Ecto neural progenitor cell (in vitro differentiated cells): ENCODE measurements around the gene DISC1.
"Not testable (repeated sequence)": the region's sequence is repeated elsewhere in the genome, so short reads cannot be mapped to it uniquely, and the experiment has no call there.

Source experiments
- DNase-seq: peaks from one replicate; pipeline ENCODE4 v3.0.0-alpha.2; 2018; ENCODE audit warnings: low spot score

Gene DISC1

DNA sequence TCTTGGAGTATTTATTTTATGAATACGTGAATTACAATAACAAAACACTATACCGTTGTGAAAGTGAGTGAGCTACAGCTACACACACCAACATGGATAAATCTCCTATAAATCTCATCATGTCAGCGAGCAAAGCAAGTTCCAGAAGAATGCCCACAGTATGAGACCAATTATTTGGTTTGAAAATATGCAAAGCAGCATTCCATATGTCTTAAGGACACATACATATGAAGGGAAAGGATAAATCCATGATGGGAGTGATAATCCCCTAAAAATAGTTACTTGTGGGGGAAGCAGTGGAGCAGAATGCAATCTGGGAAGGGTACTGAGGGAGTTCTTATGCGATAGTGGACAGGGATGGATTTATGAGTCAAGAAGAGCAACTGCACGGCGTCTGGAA is 261.3 kb downstream of the DISC1 start:
- DNase-seq = no peak

DNA sequence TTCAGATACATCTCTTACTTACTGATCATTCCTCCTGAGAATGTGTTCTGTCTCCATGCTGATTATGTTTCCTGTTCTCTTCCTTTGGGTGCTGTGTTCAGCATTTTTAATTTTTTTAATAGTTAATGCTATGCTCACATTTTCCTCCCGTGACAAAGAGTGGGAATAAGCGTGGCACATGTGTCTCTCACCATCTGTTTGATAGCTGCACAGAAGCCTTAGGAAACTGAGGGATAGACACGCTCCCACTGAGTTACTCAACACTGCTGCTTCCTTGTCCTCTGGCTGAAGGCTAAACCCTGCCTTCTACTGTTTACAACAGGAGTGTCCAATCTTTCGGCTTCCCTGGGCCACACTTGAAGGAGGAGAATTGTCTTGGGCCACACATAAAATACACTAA is 264.2 kb downstream of the DISC1 start:
- DNase-seq = no peak

DNA sequence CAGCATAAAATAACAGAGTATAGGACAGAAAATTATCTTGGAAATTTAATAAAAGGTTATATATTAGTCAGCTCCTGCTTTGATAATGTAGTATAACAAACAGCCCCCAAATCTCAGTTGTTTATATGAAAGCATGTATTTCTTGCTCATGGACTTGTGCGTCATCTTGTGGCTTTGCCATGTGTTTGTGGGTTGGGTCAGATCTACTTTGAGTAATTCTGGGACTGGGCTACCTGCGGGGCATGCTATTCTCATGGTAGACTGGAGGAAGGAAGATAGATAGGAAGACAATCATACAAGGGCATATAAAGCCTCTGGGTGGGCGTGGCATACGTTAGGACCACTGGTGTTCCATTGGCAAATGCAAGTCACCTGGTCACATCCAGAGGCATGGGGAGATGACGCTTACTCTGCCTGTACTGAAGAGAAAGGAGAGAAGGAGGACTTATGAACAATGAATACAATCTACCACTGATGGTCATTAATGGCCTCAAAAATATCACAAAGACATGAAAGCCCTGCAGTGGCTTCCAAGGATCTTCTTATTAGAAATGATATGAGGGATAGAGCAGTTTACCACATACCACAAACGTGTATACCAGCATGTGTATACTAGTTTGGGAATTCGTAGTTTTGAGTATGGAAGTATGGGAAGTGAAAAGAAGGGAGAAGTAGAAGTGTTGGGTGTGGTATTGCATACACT is 267.0 kb downstream of the DISC1 start:
- DNase-seq = no peak

- DNase-seq = no peak
Measured at GRCh38 chr1:231896806-231897205, 270.2 kb downstream of the DISC1 start.

DNA sequence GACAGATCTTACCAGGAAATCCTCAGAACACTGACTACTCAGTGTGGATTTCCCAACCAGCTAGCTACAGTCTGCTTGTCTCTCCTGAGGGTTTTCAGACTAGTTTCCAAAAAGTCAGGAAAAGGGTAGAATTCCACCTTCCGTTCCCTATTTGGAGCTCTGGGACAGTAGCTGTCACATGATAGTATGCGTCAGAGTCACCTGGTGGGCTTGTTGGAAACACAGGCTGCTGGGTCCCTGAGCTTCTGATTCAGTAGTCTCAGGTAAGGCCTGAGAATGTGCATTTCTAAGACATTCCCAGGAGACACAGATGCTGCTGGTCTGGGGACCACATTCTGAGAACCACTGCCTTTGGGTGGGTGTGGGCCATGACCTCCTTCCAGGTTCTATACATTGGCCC is 272.5 kb downstream of the DISC1 start:
- no peak for DNase-seq

DNA sequence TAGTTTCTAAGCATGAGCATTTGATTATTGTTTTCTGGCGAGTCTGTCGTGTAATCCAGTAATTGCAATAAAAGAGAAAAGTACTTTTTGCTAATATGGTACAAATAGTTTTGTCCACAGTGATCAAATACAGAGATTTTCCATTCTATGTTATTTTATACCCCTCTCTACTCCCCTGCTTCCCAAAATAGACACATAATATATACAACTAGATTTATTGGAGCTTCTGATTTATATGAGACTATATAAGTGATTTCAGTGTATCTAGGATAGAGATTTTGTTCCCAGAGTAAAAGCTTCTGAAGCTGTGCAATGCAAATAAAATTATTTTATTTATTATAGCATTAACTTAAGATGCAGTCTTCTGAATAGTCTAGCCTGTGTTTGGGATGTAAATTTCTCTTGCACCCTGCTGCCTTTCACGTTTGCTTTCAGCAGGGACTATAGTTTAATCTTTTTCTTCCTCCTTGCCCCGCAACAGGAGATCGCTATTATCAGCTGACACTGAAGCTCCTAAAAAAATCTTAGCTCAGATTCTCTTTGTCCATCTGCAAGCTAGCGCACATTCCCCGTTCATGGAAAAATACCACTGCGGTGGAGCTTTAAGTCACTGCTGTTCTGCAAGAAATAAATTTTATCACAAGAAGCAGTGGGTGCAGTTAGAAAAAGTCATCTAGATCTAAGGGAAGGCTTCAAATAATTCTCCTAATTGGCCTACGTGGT is 273.3 kb downstream of the DISC1 start:
- no peak for DNase-seq

DNA sequence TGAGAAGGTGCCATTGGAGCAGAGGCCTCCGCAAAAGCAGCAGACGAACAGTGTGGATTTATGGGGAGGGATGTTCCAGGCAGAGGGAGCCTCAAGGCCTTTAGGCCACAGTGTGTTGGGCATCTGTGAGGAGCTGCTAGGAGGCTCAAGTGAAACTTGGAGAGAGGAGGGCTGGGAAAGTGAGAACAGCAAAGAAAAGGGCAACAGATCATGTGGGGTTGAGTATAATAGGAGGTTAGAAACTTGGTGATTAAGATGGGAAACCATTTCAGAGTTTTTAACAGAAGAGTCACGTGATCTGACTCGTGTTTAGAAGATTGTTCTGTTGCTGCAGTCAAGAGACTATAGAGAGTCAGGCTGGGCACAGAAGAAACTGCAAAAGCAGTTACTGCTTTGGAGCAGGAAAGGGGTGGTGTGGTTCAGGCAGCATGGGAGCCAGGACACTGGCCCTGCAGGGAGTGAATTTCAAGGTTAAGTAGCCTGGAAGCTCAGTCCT is 277.0 kb downstream of the DISC1 start:
- DNase-seq = no peak

GRCh38 chr1:231907310-231907709 is 280.7 kb downstream of the DISC1 start:
- DNase-seq = not testable (repeated sequence)

- no peak for DNase-seq
Measured at GRCh38 chr1:231913493-231913892, 286.9 kb downstream of the DISC1 start.

DNA sequence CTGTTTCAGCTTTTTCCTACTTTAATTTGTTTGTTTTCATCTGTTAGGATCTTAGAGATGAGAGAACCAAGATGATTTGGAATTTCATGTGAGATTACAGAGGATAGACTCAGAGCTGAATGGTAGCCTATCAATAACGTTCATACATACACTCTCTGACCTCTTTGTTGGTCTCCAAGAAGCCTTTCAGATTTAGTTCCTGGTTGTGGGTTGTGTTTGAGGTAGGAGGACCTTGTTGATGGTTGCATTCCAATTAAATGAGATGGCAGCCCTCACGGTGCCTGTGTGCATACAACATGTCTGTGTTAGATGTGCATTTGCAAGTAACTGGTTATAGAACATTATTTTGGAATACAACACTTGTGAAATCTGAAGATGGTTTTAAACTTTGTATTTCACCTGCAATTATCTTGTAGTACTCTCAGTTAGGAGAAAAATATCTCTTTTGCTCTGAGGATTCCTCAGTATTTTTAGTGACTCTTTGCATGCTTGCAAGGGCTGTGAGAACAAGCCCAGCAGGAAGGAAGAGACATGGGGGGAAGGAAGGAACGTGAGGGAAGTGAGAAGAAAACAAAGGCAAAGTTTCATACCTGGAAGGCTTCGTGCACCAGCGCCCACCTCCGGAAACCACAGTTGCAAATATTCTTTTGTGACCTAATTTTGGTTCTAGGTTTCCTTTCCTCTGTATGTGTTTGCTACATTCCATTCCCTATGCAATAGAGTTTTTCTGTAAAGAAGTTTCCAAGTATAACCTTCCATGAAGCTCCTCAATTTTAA is 291.8 kb downstream of the DISC1 start:
- DNase-seq = no peak

DNA sequence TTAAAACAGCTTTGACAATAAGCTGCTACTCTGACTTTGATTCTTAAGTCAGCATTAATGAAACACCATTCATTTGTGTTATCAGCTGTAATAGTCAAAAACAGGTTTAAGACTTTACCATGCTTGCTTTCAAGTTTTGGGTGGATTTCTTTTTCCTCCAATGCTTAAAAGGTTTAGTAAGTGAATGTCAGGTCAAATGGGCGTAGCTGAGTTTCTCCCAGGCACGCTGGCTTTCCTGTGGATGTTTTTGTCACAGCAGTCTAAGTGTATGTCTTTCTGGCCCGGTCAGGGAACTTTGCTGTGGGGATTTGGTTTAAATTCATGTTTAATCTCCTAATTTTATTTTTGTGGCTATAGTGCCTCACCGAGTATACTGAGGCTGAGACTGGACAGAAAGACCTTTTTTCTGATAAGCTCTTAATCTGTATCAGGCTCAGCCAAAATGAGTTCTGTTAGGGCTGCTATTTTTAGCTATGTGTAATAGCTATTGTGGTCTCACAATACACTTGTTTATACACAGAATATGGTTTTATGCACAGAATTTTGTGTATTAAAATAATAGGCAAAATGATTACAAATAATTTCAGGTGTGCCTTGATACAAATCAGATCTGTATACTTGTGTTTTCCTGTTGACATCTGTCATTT is 292.8 kb downstream of the DISC1 start:
- DNase-seq = no peak

- DNase-seq = no peak
Measured at GRCh38 chr1:231919886-231920285, 293.3 kb downstream of the DISC1 start.

DNA sequence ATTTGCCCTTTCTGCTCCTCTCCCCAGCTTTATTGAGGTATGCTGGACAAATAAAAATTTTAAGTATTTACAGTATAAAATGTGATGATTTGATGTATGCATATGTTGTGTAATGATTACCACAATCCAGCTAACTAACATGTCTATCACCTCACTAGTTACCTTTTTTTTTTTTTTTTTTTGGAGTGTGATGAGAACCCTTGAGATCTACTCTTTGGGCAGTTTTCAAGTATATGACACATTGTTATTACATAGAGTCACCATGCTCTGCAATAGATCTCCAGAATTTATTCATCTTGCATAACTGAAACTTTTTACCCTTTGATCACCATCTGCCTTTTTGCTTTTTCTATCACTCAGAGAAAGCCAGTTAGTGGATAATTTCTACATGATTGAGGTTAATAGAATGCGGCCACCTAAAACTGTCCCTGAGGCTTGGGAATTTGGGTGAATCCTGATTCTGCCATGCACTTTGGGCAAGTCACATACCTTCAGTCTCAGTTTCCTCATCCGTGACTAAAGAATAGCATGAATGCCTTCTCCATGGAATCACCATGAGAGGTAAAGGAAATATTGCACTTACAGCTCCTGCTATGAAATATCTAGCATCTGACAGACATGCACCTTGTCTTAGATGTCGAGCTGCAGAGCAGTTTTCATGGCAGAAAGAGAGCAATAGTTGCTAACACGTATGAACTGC is 295.2 kb downstream of the DISC1 start:
- DNase-seq = no peak

DNA sequence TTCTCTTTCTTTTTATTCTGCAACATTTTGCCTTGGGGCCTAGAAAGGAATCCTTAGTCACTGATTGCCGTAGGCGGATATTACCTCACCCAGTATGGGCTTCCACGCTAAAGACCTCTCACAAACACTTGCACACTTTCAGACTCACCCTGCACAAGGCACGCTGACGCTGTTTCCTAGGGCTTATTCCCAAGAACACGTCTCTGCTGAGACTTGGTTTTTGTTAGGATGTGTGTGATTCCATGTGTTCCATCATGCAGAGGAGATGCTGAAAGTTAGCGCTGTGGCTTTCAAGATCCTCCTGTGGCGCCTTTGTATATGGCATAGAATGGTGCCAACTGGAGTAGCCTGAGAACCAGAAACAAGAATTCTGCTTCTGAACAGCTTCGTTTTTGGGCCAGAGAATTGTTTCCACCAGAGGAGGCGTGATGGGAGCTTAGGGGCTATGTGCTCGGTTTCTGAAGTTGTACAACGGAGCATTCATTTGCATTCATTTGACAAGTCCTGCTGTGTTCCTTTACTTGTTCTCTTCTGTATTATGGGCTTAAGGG is 297.0 kb downstream of the DISC1 start:
- DNase-seq = no peak

DNA sequence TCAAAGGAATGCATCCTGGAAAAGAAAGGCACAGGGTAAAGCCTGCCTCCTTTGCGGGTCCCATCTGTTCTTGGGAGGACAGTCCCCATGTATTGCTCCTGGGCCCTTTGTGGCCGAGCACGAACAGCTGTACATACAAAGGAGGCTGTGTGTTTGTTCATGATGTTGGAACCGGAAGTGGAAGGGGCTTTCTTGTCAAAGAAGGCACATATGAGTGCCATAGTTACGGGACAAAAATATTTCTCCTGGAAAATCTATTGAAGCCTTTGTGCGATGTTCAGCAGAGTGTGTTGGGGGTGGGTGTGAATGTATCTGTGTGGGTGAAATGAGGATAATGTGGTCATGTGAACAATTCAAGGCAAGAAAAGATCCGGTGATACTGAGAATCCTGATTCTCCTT is 297.6 kb downstream of the DISC1 start:
- no peak for DNase-seq

GRCh38 chr1:231925864-231926263 is 299.3 kb downstream of the DISC1 start:
- DNase-seq = no peak

GRCh38 chr1:231926340-231926739 is 299.8 kb downstream of the DISC1 start:
- DNase-seq = no peak

- no peak for DNase-seq
Measured at GRCh38 chr1:231926933-231927332, 300.3 kb downstream of the DISC1 start.

- no peak for DNase-seq
Measured at GRCh38 chr1:231927431-231927830, 300.8 kb downstream of the DISC1 start.

GRCh38 chr1:231929311-231929710 is 302.7 kb downstream of the DISC1 start:
- no peak for DNase-seq

GRCh38 chr1:231930257-231930947 is 303.8 kb downstream of the DISC1 start:
- no peak for DNase-seq
